OCI-LY3 (cell line): ENCODE results near the gene LENEP.

Experiments used
- CTCF ChIP-seq: fragments of 200-600, 300-600 bp; sonication (generic); IDR thresholded peaks from 2 replicates; pipeline ENCODE4 v1.5.1; 2014; ENCODE audit warnings: antibody characterized with exemption, low read length, low read depth
- EZH2phosphoT487 ChIP-seq: fragments of 200-600 bp; shearing (Covaris generic); IDR thresholded peaks from 2 replicates; pipeline ENCODE4 v1.6.1; 2018; ENCODE audit warnings: antibody characterized with exemption, mixed run types, low read depth

DNA sequence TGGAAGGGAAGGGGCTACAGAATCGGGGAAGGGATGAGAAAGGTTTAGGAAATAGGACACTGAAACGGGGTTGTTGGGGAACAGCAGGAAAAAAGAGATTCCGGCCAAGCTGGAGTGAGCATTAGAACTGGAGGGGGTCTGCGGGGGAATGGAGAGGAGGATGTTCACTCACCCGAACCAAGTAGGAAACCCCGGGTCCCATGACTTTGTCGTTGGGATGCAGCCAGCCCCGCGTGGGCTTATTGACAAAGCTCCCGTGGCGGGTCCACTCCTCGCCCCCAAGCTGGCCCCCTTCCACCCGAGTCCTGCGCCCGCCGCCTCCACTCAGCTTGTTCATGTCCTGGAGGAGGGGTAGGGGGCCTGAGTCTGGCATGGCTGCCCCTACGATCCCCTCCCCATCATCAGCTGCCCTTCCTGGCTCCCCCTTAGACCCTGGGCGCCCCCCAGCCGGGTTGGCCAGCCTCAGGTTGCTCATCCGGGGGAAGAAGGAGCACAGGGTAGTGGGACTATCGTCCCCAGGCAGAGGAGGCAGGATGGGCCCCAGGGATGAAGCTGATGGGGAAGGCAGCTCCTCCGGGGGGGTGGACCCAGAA, 23.4 kb upstream of the LENEP start:
- TF ChIP-seq CTCF: no peak
- TF ChIP-seq EZH2phosphoT487: no peak
